PC-9 (cell line): ENCODE measurements around the gene RREB1. TPM values are rescaled to one million over a fixed set of nuclear protein-coding genes. Genes with fewer than 3 reads are reported as not detected.

Source experiments
- BruUV-seq: library from RNA; stranded (reverse); fragments of 400-500 nt; replicated peaks from 2 replicates; lab custom pipeline; 2021; lab: Mats Ljungman, UMichigan
- CTCF ChIA-PET: fragments of 300-600 bp; sonication (Branson Sonifier 250); formaldehyde crosslinking; loops from one replicate; lab custom pipeline; 2022; ENCODE audit warnings: antibody characterized with exemption; lab: Charles Lee
- POLR2A ChIA-PET: fragments of 300-600 bp; sonication (Branson Sonifier 250); formaldehyde crosslinking; loops from one replicate; lab custom pipeline; 2022; ENCODE audit warnings: antibody characterized with exemption; ENCODE audit not compliant: unreplicated experiment; lab: Charles Lee
- DNase-seq, 2 experiments: peaks; one replicate each; pipeline versions ENCODE4 v3.0.0 to v3.0.0-alpha.2; 2015 to 2022; ENCODE audit warnings: mixed read lengths in 1 of 2
- H2AFZ ChIP-seq: fragments of 200-600 bp; sonication (generic); 2 replicates; pipeline ENCODE4 v1.8.1; 2017; ENCODE audit warnings: antibody characterized with exemption
- H3F3A ChIP-seq: fragments of 200-600 bp; sonication (generic); 2 replicates; pipeline ENCODE4 v1.8.1; 2017; ENCODE audit warnings: antibody characterized with exemption, mild to moderate bottlenecking, low read depth; ENCODE audit not compliant: insufficient read depth
- H3K27ac ChIP-seq: fragments of 200-600 bp; sonication (generic); 2 replicates; pipeline ENCODE4 v1.6.1; 2016; ENCODE audit warnings: mixed run types
- H3K27me3 ChIP-seq: fragments of 200-600 bp; sonication (generic); 2 replicates; pipeline ENCODE4 v1.6.1; 2016; ENCODE audit warnings: low read depth, mixed run types; ENCODE audit not compliant: insufficient read depth
- H3K36me3 ChIP-seq: fragments of 200-600 bp; sonication (generic); 2 replicates; pipeline ENCODE4 v1.6.1; 2016; ENCODE audit warnings: low read depth, mixed run types
- H3K4me1 ChIP-seq: fragments of 200-600 bp; sonication (generic); replicated peaks from 2 replicates; pipeline ENCODE4 v1.6.1; 2016; ENCODE audit warnings: mixed run types; ENCODE audit not compliant: insufficient read depth
- H3K4me2 ChIP-seq: fragments of 200-600 bp; sonication (generic); 2 replicates; pipeline ENCODE4 v1.6.1; 2017; ENCODE audit warnings: mixed run types
- H3K4me3 ChIP-seq: fragments of 200-600 bp; sonication (generic); 2 replicates; pipeline ENCODE4 v1.6.1; 2016; ENCODE audit warnings: mixed run types
- H3K79me2 ChIP-seq: fragments of 200-600 bp; sonication (generic); 2 replicates; pipeline ENCODE4 v1.6.1; 2017; ENCODE audit warnings: low read depth, mixed run types
- H3K9me2 ChIP-seq: fragments of 200-600 bp; sonication (generic); 2 replicates; pipeline ENCODE4 v1.8.1; 2017; ENCODE audit warnings: mild to moderate bottlenecking; ENCODE audit not compliant: insufficient read depth
- H3K9me3 ChIP-seq: fragments of 200-600 bp; sonication (generic); 2 replicates; pipeline ENCODE4 v1.8.1; 2016; ENCODE audit warnings: low read depth; ENCODE audit not compliant: insufficient read depth
- H4K20me1 ChIP-seq: fragments of 200-600 bp; sonication (generic); 2 replicates; pipeline ENCODE4 v1.8.1; 2017; ENCODE audit not compliant: insufficient read depth
- EZH2 ChIP-seq: fragments of 200-600 bp; sonication (generic); IDR thresholded peaks from 2 replicates; pipeline ENCODE4 v1.8.0; 2017; ENCODE audit warnings: antibody characterized with exemption, low read depth
- intact Hi-C: fragments of 100-400 bp; cut with micrococcal nuclease; formaldehyde crosslinking; loops from one replicate; pipeline ENCODE4 v1.10.0; 2022; ENCODE audit not compliant: unreplicated experiment
- total RNA-seq: library from RNA; stranded (reverse); gene quantifications from 2 replicates; pipeline ENCODE4 v1.2.3, GENCODE V29; 2021
- TF ChIP-seq, protein P1 (sequence below): fragments of 200-600 bp; sonication (generic); conservative IDR thresholded peaks from 2 replicates; pipeline ENCODE4 v1.6.1; 2017; ENCODE audit warnings: mixed run types, antibody characterized with exemption, mild to moderate bottlenecking, moderate library complexity

The RREB1 gene
- total RNA-seq, 1 experiment from 2014 or later: 38.4 TPM

DNA sequence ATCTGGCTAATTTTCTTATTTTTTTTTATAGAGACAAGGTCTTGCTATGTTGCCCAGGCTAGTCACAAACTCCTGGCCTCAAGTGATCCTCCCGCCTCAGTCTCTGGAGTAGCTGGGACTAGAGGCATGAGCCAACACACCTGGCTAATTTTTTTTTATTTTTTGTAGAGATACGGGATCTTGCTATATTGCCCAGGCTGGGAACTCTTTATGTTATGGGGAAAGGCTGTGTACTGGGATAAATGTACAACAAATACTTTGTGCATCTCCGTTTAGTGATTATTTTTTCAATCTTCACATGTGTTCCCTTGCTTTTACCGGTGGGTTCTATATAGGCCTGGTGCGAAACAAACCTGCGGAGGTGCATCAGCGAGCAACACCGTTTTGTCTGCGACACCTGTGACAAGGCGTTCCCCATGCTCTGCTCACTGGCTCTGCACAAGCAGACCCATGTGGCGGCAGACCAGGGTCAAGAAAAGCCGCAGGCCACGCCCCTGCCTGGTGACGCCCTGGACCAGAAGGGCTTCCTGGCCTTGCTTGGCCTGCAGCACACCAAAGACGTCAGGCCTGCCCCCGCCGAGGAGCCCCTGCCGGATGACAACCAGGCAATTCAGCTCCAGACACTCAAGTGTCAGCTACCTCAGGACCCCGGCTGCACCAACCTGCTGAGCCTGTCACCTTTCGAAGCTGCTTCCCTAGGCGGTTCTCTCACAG lies 121.1 kb downstream of the RREB1 start:
- intact Hi-C loops: no loop called here
- H3K27ac ChIP-seq: no peak overlapping the region
- no peak for DNase-seq
- no peaks in the 10 kb centered on the region; the same call in 1 of the 2 replicates for H3F3A ChIP-seq
- H3K4me3 ChIP-seq: no peak overlapping the region
- H2AFZ ChIP-seq: no peak overlapping the region
- no peaks in the 10 kb centered on the region for H3K79me2 ChIP-seq
- ChIA-PET POLR2A (no interaction called here), CTCF (no interaction called here)
- H3K9me2 ChIP-seq: no peaks in the 10 kb centered on the region
- H3K9me3 ChIP-seq: no peaks in the 10 kb centered on the region
- no peaks in the 10 kb centered on the region for H4K20me1 ChIP-seq
- H3K4me2 ChIP-seq: no peak overlapping the region
- H3K27me3 ChIP-seq: no peaks in the 10 kb centered on the region
- no peaks in the 10 kb centered on the region; the same call in 1 of the 2 replicates for H3K36me3 ChIP-seq
- TF ChIP-seq, protein P1, sequence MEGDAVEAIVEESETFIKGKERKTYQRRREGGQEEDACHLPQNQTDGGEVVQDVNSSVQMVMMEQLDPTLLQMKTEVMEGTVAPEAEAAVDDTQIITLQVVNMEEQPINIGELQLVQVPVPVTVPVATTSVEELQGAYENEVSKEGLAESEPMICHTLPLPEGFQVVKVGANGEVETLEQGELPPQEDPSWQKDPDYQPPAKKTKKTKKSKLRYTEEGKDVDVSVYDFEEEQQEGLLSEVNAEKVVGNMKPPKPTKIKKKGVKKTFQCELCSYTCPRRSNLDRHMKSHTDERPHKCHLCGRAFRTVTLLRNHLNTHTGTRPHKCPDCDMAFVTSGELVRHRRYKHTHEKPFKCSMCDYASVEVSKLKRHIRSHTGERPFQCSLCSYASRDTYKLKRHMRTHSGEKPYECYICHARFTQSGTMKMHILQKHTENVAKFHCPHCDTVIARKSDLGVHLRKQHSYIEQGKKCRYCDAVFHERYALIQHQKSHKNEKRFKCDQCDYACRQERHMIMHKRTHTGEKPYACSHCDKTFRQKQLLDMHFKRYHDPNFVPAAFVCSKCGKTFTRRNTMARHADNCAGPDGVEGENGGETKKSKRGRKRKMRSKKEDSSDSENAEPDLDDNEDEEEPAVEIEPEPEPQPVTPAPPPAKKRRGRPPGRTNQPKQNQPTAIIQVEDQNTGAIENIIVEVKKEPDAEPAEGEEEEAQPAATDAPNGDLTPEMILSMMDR: no peak
- TF ChIP-seq EZH2: no peak
- no TSS peak for BruUV-seq
- H3K4me1 ChIP-seq: 0 out of 2 replicates have a peak, but pooled peaks cover 3% of the 10 kb centered on the region

DNA sequence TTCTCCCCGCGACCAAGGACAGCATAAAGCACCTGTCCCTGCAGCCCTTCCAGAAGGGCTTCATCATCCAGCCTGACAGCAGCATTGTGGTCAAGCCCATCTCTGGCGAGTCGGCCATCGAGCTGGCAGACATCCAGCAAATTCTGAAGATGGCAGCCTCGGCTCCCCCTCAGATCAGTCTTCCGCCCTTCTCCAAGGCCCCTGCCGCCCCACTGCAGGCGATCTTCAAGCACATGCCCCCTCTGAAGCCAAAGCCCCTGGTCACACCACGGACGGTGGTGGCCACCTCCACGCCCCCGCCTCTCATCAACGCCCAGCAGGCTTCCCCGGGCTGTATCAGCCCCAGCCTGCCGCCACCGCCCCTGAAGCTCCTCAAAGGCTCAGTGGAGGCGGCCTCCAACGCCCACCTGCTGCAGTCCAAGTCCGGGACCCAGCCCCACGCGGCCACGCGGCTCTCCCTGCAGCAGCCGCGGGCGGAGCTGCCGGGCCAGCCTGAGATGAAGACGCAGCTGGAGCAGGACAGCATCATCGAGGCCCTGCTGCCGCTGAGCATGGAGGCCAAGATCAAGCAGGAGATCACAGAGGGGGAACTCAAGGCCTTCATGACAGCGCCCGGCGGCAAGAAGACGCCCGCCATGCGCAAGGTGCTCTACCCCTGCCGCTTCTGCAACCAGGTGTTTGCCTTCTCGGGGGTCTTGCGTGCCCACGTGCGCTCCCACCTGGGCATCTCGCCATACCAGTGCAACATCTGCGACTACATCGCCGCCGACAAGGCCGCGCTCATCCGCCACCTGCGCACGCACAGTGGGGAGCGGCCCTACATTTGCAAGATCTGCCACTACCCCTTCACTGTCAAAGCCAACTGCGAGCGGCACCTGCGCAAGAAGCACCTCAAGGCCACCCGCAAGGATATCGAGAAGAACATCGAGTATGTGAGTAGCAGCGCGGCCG lies 121.9 kb downstream of the RREB1 start:
- BruUV-seq: no TSS peak
- POLR2A ChIA-PET: no interaction called here
- no peak for DNase-seq
- Histone ChIP-seq H4K20me1 (no peaks in the 10 kb centered on the region), H3K36me3 (no peaks in the 10 kb centered on the region; the same call in 1 of the 2 replicates), H3K27ac (no peak overlapping the region), H3K4me3 (no peak overlapping the region), H2AFZ (no peak overlapping the region), H3K79me2 (0 out of 2 replicates have a peak, but pooled peaks cover 5% of the 10 kb centered on the region), H3K4me1 (peaks cover 12% of the 10 kb centered on the region), H3K4me2 (no peak overlapping the region), H3K9me3 (no peaks in the 10 kb centered on the region), H3K27me3 (no peaks in the 10 kb centered on the region), H3K9me2 (no peaks in the 10 kb centered on the region), H3F3A (peaks cover 4% of the 10 kb centered on the region; the same call in 1 of the 2 replicates)
- intact Hi-C loops: no loop called here
- TF ChIP-seq, protein P1: no peak
- TF ChIP-seq EZH2: no peak
- CTCF ChIA-PET: no interaction called here

DNA sequence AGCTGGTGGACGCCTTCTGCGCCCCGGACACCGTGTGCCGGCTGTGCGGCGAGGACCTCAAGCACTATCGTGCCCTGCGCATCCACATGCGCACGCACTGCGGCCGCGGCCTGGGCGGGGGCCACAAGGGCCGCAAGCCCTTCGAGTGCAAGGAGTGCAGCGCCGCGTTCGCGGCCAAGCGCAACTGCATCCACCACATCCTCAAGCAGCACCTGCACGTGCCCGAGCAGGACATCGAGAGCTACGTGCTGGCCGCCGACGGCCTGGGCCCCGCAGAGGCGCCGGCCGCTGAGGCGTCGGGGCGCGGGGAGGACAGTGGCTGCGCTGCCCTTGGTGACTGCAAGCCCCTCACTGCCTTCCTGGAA lies 122.5 kb downstream of the RREB1 start:
- no peaks in the 10 kb centered on the region for H3K9me3 ChIP-seq
- H2AFZ ChIP-seq: no peak overlapping the region
- no peak for DNase-seq
- CTCF ChIA-PET: no interaction called here
- peaks cover 10% of the 10 kb centered on the region; the same call in 1 of the 2 replicates for H3F3A ChIP-seq
- no peaks in the 10 kb centered on the region for H3K27me3 ChIP-seq
- intact Hi-C loops: no loop called here
- H3K4me2 ChIP-seq: no peak overlapping the region
- H3K4me1 ChIP-seq: peaks cover 18% of the 10 kb centered on the region
- BruUV-seq: no TSS peak
- H3K4me3 ChIP-seq: no peak overlapping the region
- no peak for TF ChIP-seq EZH2
- TF ChIP-seq, protein P1: no peak
- H3K9me2 ChIP-seq: no peaks in the 10 kb centered on the region
- no peak overlapping the region for H3K27ac ChIP-seq
- H3K36me3 ChIP-seq: no peaks in the 10 kb centered on the region; the same call in 1 of the 2 replicates
- H3K79me2 ChIP-seq: 0 out of 2 replicates have a peak, but pooled peaks cover 5% of the 10 kb centered on the region
- H4K20me1 ChIP-seq: no peaks in the 10 kb centered on the region
- POLR2A ChIA-PET: no interaction called here
